ENCODE results near the gene SCAF4. TPM values are rescaled to one million over a fixed set of nuclear protein-coding genes. Genes with fewer than 3 reads are reported as not detected.
A peak's percentile ranks its signal among the peaks of the same experiment; 100 is the strongest.

SCAF4 gene
- total and polyA plus RNA-seq, 9 of the 15 experiments (the other 6 are each of a cell fraction or from before 2014, with no cell fraction given), result 2.3 to 55.7 (median 17.2) TPM

GRCh38 chr21:31713115-31713514, 18.8 kb downstream of the SCAF4 start:
- H4K20me1 ChIP-seq (replicated peaks; ENCODE audit: control insufficient read depth, insufficient read depth, low read length), result peaks cover 29% of the 10 kb centered on the region
- TF ChIP-seq RBM25 (IDR thresholded peaks at IDR 0.05; ENCODE audit: low read depth, low read length, severe bottlenecking) (peak; percentile 62), ZNF586 (CRISPR knock-in tag; conservative IDR thresholded peaks at IDR 0.05) (no peak), RFX1 (IDR thresholded peaks at IDR 0.05) (0 out of 2 replicates have a peak, but pooled peaks have one; percentile 7)
- 34% methylated on average over 3 of the region's 3 CpGs for WGBS (ENCODE audit: insufficient coverage, low coverage, missing lambda C conversion rate)
- H3K36me3 ChIP-seq (ENCODE audit: control insufficient read depth, insufficient read depth, low read length), result peaks cover 16% of the 10 kb centered on the region
- intact Hi-C loops (cut with micrococcal nuclease) (no loop called here), in situ Hi-C loops (cut with MboI) (no loop called here)
- peaks cover under 1 to 54% of the 10 kb centered on the region in 2 experiments for H3K4me1 ChIP-seq (replicated peaks in 1 of 2; ENCODE audit: control insufficient read depth in 2 of 2, insufficient read depth in 2 of 2, low read length in 2 of 2)
- H3K9me1 ChIP-seq (ENCODE audit: control insufficient read depth, insufficient read depth, low read length), result no peaks in the 10 kb centered on the region
- no TSS peak for BruUV-seq (replicated peaks)
- H3K79me2 ChIP-seq (ENCODE audit: control insufficient read depth, insufficient read depth, low read length), result peaks cover 98% of the 10 kb centered on the region
- H3K27ac ChIP-seq (ENCODE audit: extremely low read depth, low read depth, low read length), result peak overlapping the region; percentile 86
- no peaks in the 10 kb centered on the region for H3K27me3 ChIP-seq (ENCODE audit: control insufficient read depth in 2 of 2, insufficient read depth in 2 of 2, low read length in 2 of 2)
- no peak overlapping the region for H3K4me3 ChIP-seq
- ChIA-PET CTCF (ENCODE audit: low intra/inter-chr PET ratio) (no interaction called here), POLR2A (no interaction called here)
- 0 out of 2 replicates have a peak overlapping the region, but pooled peaks have one; percentile 63 for H3K4me2 ChIP-seq (ENCODE audit: insufficient read depth, low read length)
- DNase-seq (ENCODE audit: extremely low read depth in 1 of 4, low spot score in 3 of 4) (no peak), FAIRE-seq (no peak), ATAC-seq (no peak)
- no peaks in the 10 kb centered on the region for H3K9me3 ChIP-seq (replicated peaks; ENCODE audit: control insufficient read depth, insufficient read depth, low read depth, low read length)
- no peak overlapping the region for H2AFZ ChIP-seq (ENCODE audit: low read depth, low read length)
- peak overlapping the region in 1 of 2 experiments; percentile 42; a peak in 2 of 4 replicates for H3K9ac ChIP-seq (ENCODE audit: insufficient read depth in 1 of 2, low read depth in 2 of 2, low read length in 2 of 2)

GRCh38 chr21:31711745-31712285, 20.1 kb downstream of the SCAF4 start:
- intact Hi-C loops (cut with micrococcal nuclease), result no loop called here
- peaks cover 3 to 51% of the 10 kb centered on the region in 2 experiments for H3K4me1 ChIP-seq (replicated peaks in 1 of 2; ENCODE audit: control insufficient read depth in 2 of 2, insufficient read depth in 2 of 2, low read length in 2 of 2)
- FAIRE-seq (no peak), DNase-seq (ENCODE audit: extremely low read depth in 1 of 4, low spot score in 3 of 4) (no peak), ATAC-seq (no peak)
- no peak overlapping the region for H3K27ac ChIP-seq (ENCODE audit: extremely low read depth, low read depth, low read length)
- in situ Hi-C loops (cut with MboI), result no loop called here
- ChIA-PET POLR2A (no interaction called here), CTCF (ENCODE audit: low intra/inter-chr PET ratio) (no interaction called here)
- H3K4me2 ChIP-seq (ENCODE audit: insufficient read depth, low read length), result no peak overlapping the region
- no peaks in the 10 kb centered on the region for H3K9me3 ChIP-seq (replicated peaks; ENCODE audit: control insufficient read depth, insufficient read depth, low read depth, low read length)
- no peak overlapping the region for H2AFZ ChIP-seq (ENCODE audit: low read depth, low read length)
- 96% methylated on average over 1 of the region's 1 CpG for WGBS (ENCODE audit: insufficient coverage, low coverage, missing lambda C conversion rate)
- no peak overlapping the region for H3K4me3 ChIP-seq
- BruUV-seq (replicated peaks), result no TSS peak
- no peaks in the 10 kb centered on the region for H3K9me1 ChIP-seq (ENCODE audit: control insufficient read depth, insufficient read depth, low read length)
- peaks cover 19% of the 10 kb centered on the region for H3K36me3 ChIP-seq (ENCODE audit: control insufficient read depth, insufficient read depth, low read length)
- H3K27me3 ChIP-seq (ENCODE audit: control insufficient read depth in 2 of 2, insufficient read depth in 2 of 2, low read length in 2 of 2), result no peaks in the 10 kb centered on the region
- H3K79me2 ChIP-seq (ENCODE audit: control insufficient read depth, insufficient read depth, low read length), result peaks cover 100% of the 10 kb centered on the region
- peaks cover 29% of the 10 kb centered on the region for H4K20me1 ChIP-seq (replicated peaks; ENCODE audit: control insufficient read depth, insufficient read depth, low read length)
- H3K9ac ChIP-seq (ENCODE audit: insufficient read depth in 1 of 2, low read depth in 2 of 2, low read length in 2 of 2), result no peak overlapping the region
- no peak for TF ChIP-seq ZBTB2 (IDR thresholded peaks at IDR 0.05)
- TF ChIP-seq NR1H2 (CRISPR knock-in tag; IDR thresholded peaks at IDR 0.05), result no peak
- TF ChIP-seq SRSF7 (optimal IDR thresholded peaks at IDR 0.05; ENCODE audit: low read depth, low read length), result no peak
- TF ChIP-seq MLLT1 (IDR thresholded peaks at IDR 0.05), result no peak
- no peak for TF ChIP-seq ZNF583 (CRISPR knock-in tag; IDR thresholded peaks at IDR 0.05)
- TF ChIP-seq KHSRP (IDR thresholded peaks at IDR 0.05), result no peak
- TF ChIP-seq NCOA6 (IDR thresholded peaks at IDR 0.05), result no peak
- TF ChIP-seq CC2D1A (IDR thresholded peaks at IDR 0.05), result no peak
- no peak for TF ChIP-seq CBX5 (IDR thresholded peaks at IDR 0.05; ENCODE audit: borderline replicate concordance, low read depth)
- peak; percentile 45 for TF ChIP-seq MEIS2 (IDR thresholded peaks at IDR 0.05; ENCODE audit: partially characterized antibody)
- TF ChIP-seq U2AF1 (optimal IDR thresholded peaks at IDR 0.05; ENCODE audit: low read depth, low read length), result no peak
- no peak for TF ChIP-seq STAT5A (IDR thresholded peaks at IDR 0.05; ENCODE audit: borderline replicate concordance, low read length)
- TF ChIP-seq SAP30 (IDR thresholded peaks at IDR 0.05; ENCODE audit: borderline replicate concordance, insufficient read depth, low read depth, low read length, poor library complexity, severe bottlenecking), result no peak

Measured in K562 (cell line).